ENCODE measurements around the gene FOXP2. TPM values are rescaled to one million over a fixed set of nuclear protein-coding genes. Genes with fewer than 3 reads are reported as not detected.

FOXP2 gene
- total RNA-seq, result 0.33 and 1.1 TPM in 2 replicates

DNA sequence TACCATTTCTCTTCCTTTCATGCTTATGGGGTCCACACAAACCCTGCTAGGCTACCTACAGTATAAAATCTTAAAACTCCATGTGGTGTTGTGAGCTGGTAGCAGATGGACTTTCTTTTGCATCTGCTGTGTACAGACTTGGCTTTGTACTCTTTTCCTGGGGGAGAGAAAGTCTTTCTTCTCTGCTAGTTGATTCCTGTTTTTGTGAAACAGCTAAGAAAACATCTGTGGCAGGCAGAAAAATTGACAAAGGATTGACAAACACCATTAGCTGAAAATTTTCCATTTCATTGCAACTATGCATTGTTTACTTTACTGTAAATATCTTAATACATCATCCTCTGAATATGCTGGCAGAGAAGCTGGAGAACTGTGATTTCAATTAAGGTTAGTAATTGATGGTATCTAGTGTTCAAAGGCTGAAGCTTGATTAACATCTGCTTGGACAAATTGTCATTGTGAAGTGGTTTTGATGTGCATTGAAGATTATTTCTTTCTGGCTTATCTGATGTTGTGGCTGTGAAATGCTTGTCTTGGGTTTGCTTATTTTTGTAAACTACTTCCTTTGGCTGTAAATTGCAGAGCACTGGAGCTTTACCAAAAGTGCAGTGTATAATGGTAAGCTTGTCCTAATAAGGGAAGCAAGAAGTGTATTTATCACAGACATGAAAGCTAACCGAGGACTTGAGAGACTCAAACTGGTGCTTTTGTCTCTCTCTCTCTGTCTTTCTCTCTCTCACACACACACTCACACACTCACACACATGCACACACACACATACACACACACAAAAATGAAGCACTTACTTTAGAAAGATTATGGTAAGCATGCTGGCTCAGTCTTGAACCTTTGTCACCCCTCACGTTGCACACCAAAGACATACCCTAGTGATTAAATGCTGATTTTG is at the start of gene FOXP2:
Gene FOXP2, plus strand, starts transcription at position 660 of the 908 bp plus-strand sequence. CDS start 11,697 bp downstream, outside the sequence.

Measured in mesangial cell (primary cell).